ENCODE results near the gene ELMO1.

DNA sequence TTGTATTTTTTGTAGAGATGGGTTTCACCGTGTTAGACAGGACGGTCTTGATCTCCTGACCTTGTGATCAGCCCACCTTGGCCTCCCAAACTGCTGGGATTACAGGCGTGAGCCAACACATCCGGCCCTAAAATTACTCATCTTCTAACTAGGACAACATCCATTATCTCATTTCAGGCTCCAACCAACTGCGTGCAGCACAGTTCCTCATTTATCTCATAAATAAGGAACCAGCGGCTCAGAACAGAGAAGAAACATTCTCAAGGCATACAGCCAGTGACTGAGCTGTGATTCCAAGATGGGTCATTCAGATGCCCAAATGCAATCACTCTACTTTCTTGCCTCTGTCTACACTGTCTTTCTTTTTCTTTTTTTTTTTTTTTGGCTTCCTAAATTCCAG lies 356.1 kb downstream of the ELMO1 start:
- no peak for TF ChIP-seq POLR2A (IDR thresholded peaks at IDR 0.05)
- TF ChIP-seq, protein P1, sequence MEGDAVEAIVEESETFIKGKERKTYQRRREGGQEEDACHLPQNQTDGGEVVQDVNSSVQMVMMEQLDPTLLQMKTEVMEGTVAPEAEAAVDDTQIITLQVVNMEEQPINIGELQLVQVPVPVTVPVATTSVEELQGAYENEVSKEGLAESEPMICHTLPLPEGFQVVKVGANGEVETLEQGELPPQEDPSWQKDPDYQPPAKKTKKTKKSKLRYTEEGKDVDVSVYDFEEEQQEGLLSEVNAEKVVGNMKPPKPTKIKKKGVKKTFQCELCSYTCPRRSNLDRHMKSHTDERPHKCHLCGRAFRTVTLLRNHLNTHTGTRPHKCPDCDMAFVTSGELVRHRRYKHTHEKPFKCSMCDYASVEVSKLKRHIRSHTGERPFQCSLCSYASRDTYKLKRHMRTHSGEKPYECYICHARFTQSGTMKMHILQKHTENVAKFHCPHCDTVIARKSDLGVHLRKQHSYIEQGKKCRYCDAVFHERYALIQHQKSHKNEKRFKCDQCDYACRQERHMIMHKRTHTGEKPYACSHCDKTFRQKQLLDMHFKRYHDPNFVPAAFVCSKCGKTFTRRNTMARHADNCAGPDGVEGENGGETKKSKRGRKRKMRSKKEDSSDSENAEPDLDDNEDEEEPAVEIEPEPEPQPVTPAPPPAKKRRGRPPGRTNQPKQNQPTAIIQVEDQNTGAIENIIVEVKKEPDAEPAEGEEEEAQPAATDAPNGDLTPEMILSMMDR (IDR thresholded peaks at IDR 0.05): no peak

Data from lower leg skin (tissue), 3 donors.